H9 (cell line): ENCODE results near the gene TRABD2B. TPM values are rescaled to one million over a fixed set of nuclear protein-coding genes. Genes with fewer than 3 reads are reported as not detected.

Source experiments
- DNase-seq: peaks from one replicate; pipeline ENCODE4 v3.0.0-alpha.2; 2017
- H2AFZ ChIP-seq: one replicate; pipeline ENCODE4 v1.6.1; 2013; ENCODE audit warnings: mild to moderate bottlenecking, low read length, control low read depth, moderate library complexity
- H2AK5ac ChIP-seq: 2 replicates; pipeline ENCODE4 v1.6.1; 2013; ENCODE audit warnings: low read length, control low read depth, mixed read lengths; ENCODE audit not compliant: insufficient read length
- H2BK120ac ChIP-seq: one replicate; pipeline ENCODE4 v1.6.1; 2013; ENCODE audit warnings: low read depth, mild to moderate bottlenecking, low read length, control low read depth, inconsistent platforms; ENCODE audit not compliant: poor library complexity, severe bottlenecking
- H2BK12ac ChIP-seq: 2 replicates; pipeline ENCODE4 v1.6.1; 2013; ENCODE audit warnings: low read length, control low read depth, mixed read lengths, low read depth; ENCODE audit not compliant: insufficient read length
- H2BK15ac ChIP-seq: 2 replicates; pipeline ENCODE4 v1.6.1; 2013; ENCODE audit warnings: low read depth, low read length, control low read depth
- H2BK20ac ChIP-seq: one replicate; pipeline ENCODE4 v1.6.1; 2013; ENCODE audit warnings: low read depth, mild to moderate bottlenecking, low read length, control low read depth, inconsistent platforms; ENCODE audit not compliant: poor library complexity, severe bottlenecking
- H2BK5ac ChIP-seq: 2 replicates; pipeline ENCODE4 v1.6.1; 2013; ENCODE audit warnings: low read length, control low read depth, mixed read lengths; ENCODE audit not compliant: insufficient read length
- H3K14ac ChIP-seq: 2 replicates; pipeline ENCODE4 v1.6.1; 2013; ENCODE audit warnings: low read length, control low read depth; ENCODE audit not compliant: insufficient read depth
- H3K18ac ChIP-seq: 2 replicates; pipeline ENCODE4 v1.6.1; 2013; ENCODE audit warnings: low read depth, mild to moderate bottlenecking, mixed read lengths, low read length, control low read depth; ENCODE audit not compliant: insufficient read length
- H3K23ac ChIP-seq: 2 replicates; pipeline ENCODE4 v1.6.1; 2013; ENCODE audit warnings: low read length, control low read depth, mixed read lengths, low read depth; ENCODE audit not compliant: insufficient read length
- H3K23me2 ChIP-seq: 2 replicates; pipeline ENCODE4 v1.6.1; 2013; ENCODE audit warnings: low read depth, mild to moderate bottlenecking, mixed read lengths, low read length, control low read depth; ENCODE audit not compliant: insufficient read length, poor library complexity, severe bottlenecking
- H3K27ac ChIP-seq: 2 replicates; pipeline ENCODE4 v1.5.1; 2013; ENCODE audit warnings: low read length, control low read depth, mixed read lengths, low read depth; ENCODE audit not compliant: insufficient read length
- H3K27me3 ChIP-seq: 2 replicates; pipeline ENCODE4 v1.6.1; 2013; ENCODE audit warnings: low read length, control low read depth, inconsistent platforms; ENCODE audit not compliant: insufficient read depth
- H3K4ac ChIP-seq: 2 replicates; pipeline ENCODE4 v1.6.1; 2013; ENCODE audit warnings: low read depth, mild to moderate bottlenecking, control low read depth, inconsistent platforms, low read length, moderate library complexity
- H3K4me1 ChIP-seq: 2 replicates; pipeline ENCODE4 v1.6.1; 2013; ENCODE audit warnings: low read length, control low read depth, inconsistent platforms; ENCODE audit not compliant: insufficient read depth
- H3K4me2 ChIP-seq: 2 replicates; pipeline ENCODE4 v1.6.1; 2013; ENCODE audit warnings: low read length, control low read depth, mixed read lengths; ENCODE audit not compliant: insufficient read length, insufficient read depth
- H3K56ac ChIP-seq: 2 replicates; pipeline ENCODE4 v1.6.1; 2013; ENCODE audit warnings: low read depth, mild to moderate bottlenecking, mixed read lengths, low read length, control low read depth; ENCODE audit not compliant: insufficient read length
- H3K79me1 ChIP-seq: 2 replicates; pipeline ENCODE4 v1.6.1; 2013; ENCODE audit warnings: low read depth, mild to moderate bottlenecking, moderate library complexity, low read length, control low read depth, inconsistent platforms; ENCODE audit not compliant: insufficient read depth, poor library complexity, severe bottlenecking
- H3K79me2 ChIP-seq: 2 replicates; pipeline ENCODE4 v1.6.1; 2013; ENCODE audit warnings: low read length, control low read depth, inconsistent platforms; ENCODE audit not compliant: insufficient read depth
- H3K9ac ChIP-seq: 2 replicates; pipeline ENCODE4 v1.6.1; 2013; ENCODE audit warnings: low read length, control low read depth, mixed read lengths; ENCODE audit not compliant: insufficient read length; ENCODE audit errors: extremely low read depth
- H3K9me3 ChIP-seq: one replicate; pipeline ENCODE4 v1.6.1; 2013; ENCODE audit warnings: low read depth, low read length, inconsistent platforms; ENCODE audit not compliant: control insufficient read depth
- H3T11ph ChIP-seq: one replicate; pipeline ENCODE4 v1.6.1; 2013; ENCODE audit warnings: mild to moderate bottlenecking, low read length, control low read depth, inconsistent platforms
- H4K20me1 ChIP-seq: one replicate; pipeline ENCODE4 v1.6.1; 2013; ENCODE audit not compliant: control insufficient read depth, insufficient read length, insufficient read depth
- H4K5ac ChIP-seq: 2 replicates; pipeline ENCODE4 v1.6.1; 2013; ENCODE audit warnings: low read depth, mild to moderate bottlenecking, mixed read lengths, low read length, control low read depth; ENCODE audit not compliant: insufficient read length
- H4K8ac ChIP-seq: replicated peaks from 2 replicates; pipeline ENCODE4 v1.6.1; 2013; ENCODE audit warnings: low read length, control low read depth, mixed read lengths, low read depth; ENCODE audit not compliant: insufficient read length
- H4K91ac ChIP-seq: 2 replicates; pipeline ENCODE4 v1.6.1; 2013; ENCODE audit warnings: low read depth, mild to moderate bottlenecking, moderate library complexity, mixed read lengths, low read length, control low read depth; ENCODE audit not compliant: insufficient read length
- H3K27ac Mint-ChIP-seq, 3 experiments: 2 replicates in 2 of 3; 3 replicates in 1 of 3; pipeline ENCODE4 v1.8.0; 2020 to 2021; ENCODE audit warnings: mixed read lengths in 3 of 3, mild to moderate bottlenecking in 1 of 3, moderate library complexity in 1 of 3
- H3K27me3 Mint-ChIP-seq: 2 replicates; pipeline ENCODE4 v1.8.0; 2021; ENCODE audit warnings: low read depth, mild to moderate bottlenecking, moderate library complexity, mixed read lengths
- H3K36me3 Mint-ChIP-seq, 3 experiments: 2 replicates in 2 of 3; 3 replicates in 1 of 3; pipeline ENCODE4 v1.8.0; 2020 to 2021; ENCODE audit warnings: low read depth in 3 of 3, mixed read lengths in 3 of 3; ENCODE audit not compliant: insufficient read depth in 1 of 3
- H3K4me1 Mint-ChIP-seq, 2 experiments: 2 replicates each; pipeline ENCODE4 v1.8.0; 2020; ENCODE audit warnings: mixed read lengths in 2 of 2
- H3K4me3 Mint-ChIP-seq, 2 experiments: 2 replicates in 1 of 2; 3 replicates in 1 of 2; pipeline ENCODE4 v1.8.0; 2020 to 2021; ENCODE audit warnings: mild to moderate bottlenecking in 2 of 2, mixed read lengths in 2 of 2, moderate library complexity in 1 of 2
- H3K9me3 Mint-ChIP-seq, 2 experiments: 2 replicates in 1 of 2; 3 replicates in 1 of 2; pipeline ENCODE4 v1.8.0; 2020; ENCODE audit warnings: mild to moderate bottlenecking in 2 of 2, mixed read lengths in 2 of 2, moderate library complexity in 1 of 2
- WGBS: extraction: QIAGEN DNeasy Blood & Tissue Kit; methylation state at CpG from one replicate; pipeline ENCODE4 v1.1.7; 2013; ENCODE audit warnings: missing lambda C conversion rate, low lambda C conversion rate, mixed read lengths; ENCODE audit not compliant: insufficient read length; ENCODE audit errors: extremely low coverage; 5-methylcytosine and 5-hydroxymethylcytosine counted together
- total RNA-seq: library from RNA; stranded (reverse); gene quantifications from 2 replicates; pipeline ENCODE4 v1.2.1, GENCODE V29; 2021
- TF ChIP-seq, protein P1 (sequence below): fragments of 200-600 bp; sonication (generic); conservative IDR thresholded peaks from 3 replicates; pipeline ENCODE4 v1.8.0; 2021; ENCODE audit warnings: antibody characterized with exemption, mild to moderate bottlenecking

TRABD2B gene
- total RNA-seq, 1 experiment from 2014 or later = 2.3 TPM

- H2BK15ac ChIP-seq = no peak overlapping the region
- no peaks in the 10 kb centered on the region for H4K20me1 ChIP-seq
Measured at GRCh38 chr1:47841356-47841755, 155.8 kb downstream of the TRABD2B start.

More at GRCh38 chr1:47841356-47841755, 155.8 kb downstream of the TRABD2B start:
- Histone ChIP-seq H3K4me2 (no peak overlapping the region), H3K18ac (no peak overlapping the region), H4K91ac (no peak overlapping the region), H2AK5ac (no peak overlapping the region), H3K9me3 (no peaks in the 10 kb centered on the region), H2BK120ac (no peak overlapping the region), H2BK12ac (no peak overlapping the region), H3K14ac (no peak overlapping the region), H4K8ac (no peak overlapping the region), H2AFZ (no peak overlapping the region), H3K9ac (no peak overlapping the region), H3K4me1 (peaks cover 10% of the 10 kb centered on the region), H3K27me3 (no peaks in the 10 kb centered on the region), H3K79me2 (no peaks in the 10 kb centered on the region), H4K5ac (no peak overlapping the region), H2BK5ac (no peak overlapping the region), H3K79me1 (no peaks in the 10 kb centered on the region), H3K23ac (no peak overlapping the region), H3K23me2 (no peaks in the 10 kb centered on the region), H2BK20ac (no peak overlapping the region), H3K4ac (no peak overlapping the region), H3T11ph (no peak overlapping the region), H3K56ac (no peak overlapping the region), H3K27ac (no peak overlapping the region)
- peaks cover 3% of the 10 kb centered on the region for H3K27me3 Mint-ChIP-seq
- no peak overlapping the region for H3K4me3 Mint-ChIP-seq
- TF ChIP-seq, protein P1, sequence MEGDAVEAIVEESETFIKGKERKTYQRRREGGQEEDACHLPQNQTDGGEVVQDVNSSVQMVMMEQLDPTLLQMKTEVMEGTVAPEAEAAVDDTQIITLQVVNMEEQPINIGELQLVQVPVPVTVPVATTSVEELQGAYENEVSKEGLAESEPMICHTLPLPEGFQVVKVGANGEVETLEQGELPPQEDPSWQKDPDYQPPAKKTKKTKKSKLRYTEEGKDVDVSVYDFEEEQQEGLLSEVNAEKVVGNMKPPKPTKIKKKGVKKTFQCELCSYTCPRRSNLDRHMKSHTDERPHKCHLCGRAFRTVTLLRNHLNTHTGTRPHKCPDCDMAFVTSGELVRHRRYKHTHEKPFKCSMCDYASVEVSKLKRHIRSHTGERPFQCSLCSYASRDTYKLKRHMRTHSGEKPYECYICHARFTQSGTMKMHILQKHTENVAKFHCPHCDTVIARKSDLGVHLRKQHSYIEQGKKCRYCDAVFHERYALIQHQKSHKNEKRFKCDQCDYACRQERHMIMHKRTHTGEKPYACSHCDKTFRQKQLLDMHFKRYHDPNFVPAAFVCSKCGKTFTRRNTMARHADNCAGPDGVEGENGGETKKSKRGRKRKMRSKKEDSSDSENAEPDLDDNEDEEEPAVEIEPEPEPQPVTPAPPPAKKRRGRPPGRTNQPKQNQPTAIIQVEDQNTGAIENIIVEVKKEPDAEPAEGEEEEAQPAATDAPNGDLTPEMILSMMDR = no peak
- H3K36me3 Mint-ChIP-seq = no peaks in the 10 kb centered on the region
- WGBS = no CpG with 5 or more reads among the region's 3 CpGs
- H3K4me1 Mint-ChIP-seq = peaks cover 27 to 30% of the 10 kb centered on the region in 2 experiments
- H3K27ac Mint-ChIP-seq = peak overlapping the region in 1 of 3 experiments; percentile 77; a peak in 2 of 7 replicates
- no peak for DNase-seq
- H3K9me3 Mint-ChIP-seq = no peaks in the 10 kb centered on the region
